Activated T-helper 17 cell treated with anti-CD3 and anti-CD28 coated beads, Interleukin-2, amount 50 U/mL, for 72 hours (primary cell): Measurements from ENCODE around the gene RNF157. TPM values are rescaled to one million over a fixed set of nuclear protein-coding genes. Genes with fewer than 3 reads are reported as not detected.

Experiments used
- ATAC-seq: fragments of 150-1000 bp; cut with Tn5 transposase; replicated peaks from 2 replicates; pipeline ENCODE4 v1.10.0; 2021; ENCODE audit warnings: mild to moderate bottlenecking, moderate library complexity
- H3K27ac Mint-ChIP-seq: one replicate; pipeline ENCODE4 v1.8.0; 2022; ENCODE audit warnings: mixed read lengths
- H3K27me3 Mint-ChIP-seq: one replicate; pipeline ENCODE4 v1.8.0; 2022; ENCODE audit warnings: mixed read lengths
- H3K36me3 Mint-ChIP-seq: one replicate; pipeline ENCODE4 v1.8.0; 2022; ENCODE audit warnings: low read depth, mild to moderate bottlenecking, mixed read lengths
- H3K4me1 Mint-ChIP-seq: one replicate; pipeline ENCODE4 v1.8.0; 2022; ENCODE audit warnings: mixed read lengths
- H3K4me3 Mint-ChIP-seq: one replicate; pipeline ENCODE4 v1.8.0; 2022; ENCODE audit warnings: mild to moderate bottlenecking, mixed read lengths
- H3K9me3 Mint-ChIP-seq: one replicate; pipeline ENCODE4 v1.8.0; 2022; ENCODE audit warnings: mixed read lengths
- total RNA-seq, 2 donors: library from RNA; stranded (reverse); gene quantifications; one replicate each; pipeline ENCODE4 v1.2.3, GENCODE V29; 2022

Gene RNF157
- total RNA-seq, 2 donors from 2014 or later, result 15.5 to 17.4 TPM

GRCh38 chr17:76147211-76148014, 92.9 kb downstream of the RNF157 start:
- Mint-ChIP-seq H3K27ac (peak overlapping the region; percentile 92), H3K27me3 (no peaks in the 10 kb centered on the region), H3K4me1 (peaks cover 32% of the 10 kb centered on the region), H3K36me3 (peaks cover 9% of the 10 kb centered on the region), H3K4me3 (no peak overlapping the region), H3K9me3 (no peaks in the 10 kb centered on the region)
- no peak for ATAC-seq

- Mint-ChIP-seq H3K36me3 (peaks cover 6% of the 10 kb centered on the region), H3K4me3 (peak overlapping the region; percentile 78), H3K27ac (peak overlapping the region; percentile 92), H3K27me3 (no peaks in the 10 kb centered on the region), H3K9me3 (no peaks in the 10 kb centered on the region), H3K4me1 (peaks cover 29% of the 10 kb centered on the region)
- ATAC-seq, result peak; percentile 61
Measured at GRCh38 chr17:76146053-76146851, 94.0 kb downstream of the RNF157 start.

DNA sequence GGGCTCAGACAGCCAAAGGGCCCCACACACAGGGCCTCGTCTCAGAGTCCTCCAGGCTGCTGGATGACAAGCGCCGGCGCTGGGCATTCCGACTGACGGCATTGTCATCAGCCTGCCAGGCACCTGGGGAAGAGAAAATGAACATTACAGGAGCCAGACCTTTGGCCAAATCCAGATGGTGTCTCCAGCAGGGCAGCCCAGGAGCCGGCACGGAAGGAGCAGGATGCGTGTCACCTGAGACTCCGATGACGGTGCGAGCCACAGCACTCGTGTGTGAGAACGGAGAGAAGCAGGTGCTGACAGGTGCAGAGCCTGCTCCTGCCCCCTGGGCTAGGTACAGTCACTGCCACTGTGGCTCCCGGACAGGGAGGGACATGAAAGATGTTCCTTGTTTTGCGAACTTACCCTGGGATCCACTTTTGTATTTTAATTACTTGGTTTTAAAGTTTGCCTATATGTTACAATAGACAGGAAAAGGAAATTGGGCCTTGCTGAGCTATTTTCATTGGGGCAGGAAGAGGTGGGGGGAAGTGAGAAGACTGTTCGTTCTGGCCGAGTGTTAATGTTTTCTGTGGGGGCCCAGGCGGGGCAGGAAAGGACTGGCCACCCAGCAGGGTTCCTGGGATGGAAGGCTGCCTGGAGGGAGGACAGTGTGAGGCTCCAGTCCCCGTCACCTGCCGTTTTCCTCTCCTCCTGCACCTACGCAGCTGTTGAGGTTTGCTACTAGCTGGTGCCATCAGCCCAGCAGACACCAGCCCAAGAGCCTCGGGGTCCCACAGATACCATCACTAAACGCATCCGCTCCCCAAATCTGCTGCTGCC, 94.9 kb downstream of the RNF157 start:
- peaks cover 6% of the 10 kb centered on the region for H3K36me3 Mint-ChIP-seq

DNA sequence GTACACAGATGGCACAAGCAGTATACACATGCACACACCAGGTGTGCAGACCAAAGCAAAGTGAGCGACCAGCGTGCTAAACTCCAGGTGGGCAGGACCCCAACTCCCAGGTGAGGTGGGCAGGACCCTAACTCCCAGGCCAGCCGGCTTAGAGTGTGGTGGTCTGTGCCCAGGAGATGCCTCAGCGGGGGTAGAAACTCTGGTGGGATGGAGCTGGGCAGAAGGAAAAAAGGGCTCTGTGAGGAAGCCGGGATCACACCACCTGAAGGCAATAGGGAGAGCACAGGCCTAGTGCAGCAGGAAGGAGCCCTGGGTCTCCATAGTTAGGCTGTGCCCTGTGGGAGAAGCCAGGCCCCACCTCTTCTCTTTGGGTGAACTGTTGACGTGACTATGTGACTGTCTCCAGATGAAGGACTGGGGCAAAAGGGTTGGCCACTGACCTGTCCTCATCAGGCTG, 97.7 kb downstream of the RNF157 start:
- Mint-ChIP-seq H3K36me3 (no peaks in the 10 kb centered on the region), H3K4me1 (peaks cover 29% of the 10 kb centered on the region), H3K9me3 (no peaks in the 10 kb centered on the region), H3K27ac (peak overlapping the region; percentile 74), H3K27me3 (peaks cover 6% of the 10 kb centered on the region), H3K4me3 (peak overlapping the region; percentile 70)
- ATAC-seq, result no peak

More for the DNA sequence above, 94.9 kb downstream of the RNF157 start:
- Mint-ChIP-seq H3K4me3 (peak overlapping the region; percentile 78), H3K27ac (peak overlapping the region; percentile 92), H3K9me3 (no peaks in the 10 kb centered on the region), H3K27me3 (peaks cover 2% of the 10 kb centered on the region), H3K4me1 (peaks cover 29% of the 10 kb centered on the region)
- ATAC-seq, result peak; percentile 57

GRCh38 chr17:76142039-76142584, 98.2 kb downstream of the RNF157 start:
- Mint-ChIP-seq H3K4me1 (peaks cover 29% of the 10 kb centered on the region), H3K27me3 (peaks cover 6% of the 10 kb centered on the region), H3K36me3 (no peaks in the 10 kb centered on the region), H3K4me3 (peak overlapping the region; percentile 70), H3K27ac (peak overlapping the region; percentile 74), H3K9me3 (no peaks in the 10 kb centered on the region)
- ATAC-seq, result no peak

GRCh38 chr17:76141212-76142038, 98.9 kb downstream of the RNF157 start, which contains the start of gene FOXJ1:
Gene FOXJ1, minus strand, starts transcription at chr17:76141245. Its CDS starts 850 bp downstream, at chr17:76140395.
- H3K27ac Mint-ChIP-seq, result no peak within 1 kb of the TSS
- H3K4me3 Mint-ChIP-seq, result peak within 1 kb of the TSS; percentile 70
- ATAC-seq, result peak; percentile 89
- peaks cover 6% of the 10 kb centered on the region for H3K27me3 Mint-ChIP-seq
- no peaks in the 10 kb centered on the region for H3K9me3 Mint-ChIP-seq
- no peaks in the 10 kb centered on the region for H3K36me3 Mint-ChIP-seq
- peaks cover 29% of the 10 kb centered on the region for H3K4me1 Mint-ChIP-seq

DNA sequence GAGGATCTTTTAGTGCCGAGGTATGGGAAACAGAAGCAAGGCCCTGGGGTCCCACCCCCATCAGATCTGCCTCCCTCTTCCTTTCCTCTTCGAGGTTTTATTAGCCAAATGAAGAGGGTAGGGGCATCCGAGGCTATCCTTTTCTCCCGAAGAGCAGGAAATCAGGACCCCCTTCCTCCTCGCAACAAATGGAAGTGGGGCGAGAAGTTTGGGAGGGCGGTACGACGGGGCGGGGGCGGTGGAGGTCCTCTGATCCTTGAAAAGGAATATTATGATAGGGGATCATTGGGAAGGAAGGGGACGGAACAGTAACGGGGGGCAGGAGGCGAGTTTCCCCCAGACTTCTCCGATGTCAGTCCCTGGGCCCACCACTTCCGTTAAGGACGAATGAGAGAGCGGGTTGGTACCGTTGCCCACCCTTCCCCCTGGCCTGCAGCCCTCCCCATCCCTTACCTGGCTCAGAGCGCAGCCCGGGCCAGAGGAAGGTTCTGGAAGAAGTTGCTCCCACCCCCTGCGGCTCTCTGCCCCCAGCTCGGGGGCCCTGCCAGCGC, 99.6 kb downstream of the RNF157 start:
- no peak overlapping the region for H3K27ac Mint-ChIP-seq
- no peak for ATAC-seq
- no peaks in the 10 kb centered on the region for H3K36me3 Mint-ChIP-seq
- peaks cover 24% of the 10 kb centered on the region for H3K4me1 Mint-ChIP-seq
- H3K4me3 Mint-ChIP-seq, result peak overlapping the region; percentile 70
- no peaks in the 10 kb centered on the region for H3K9me3 Mint-ChIP-seq
- H3K27me3 Mint-ChIP-seq, result peaks cover 6% of the 10 kb centered on the region

GRCh38 chr17:76139801-76140660, 100.3 kb downstream of the RNF157 start:
- peaks cover 17% of the 10 kb centered on the region for H3K4me1 Mint-ChIP-seq
- H3K27ac Mint-ChIP-seq, result no peak overlapping the region
- ATAC-seq, result no peak
- H3K4me3 Mint-ChIP-seq, result peak overlapping the region; percentile 70
- no peaks in the 10 kb centered on the region for H3K9me3 Mint-ChIP-seq
- H3K36me3 Mint-ChIP-seq, result no peaks in the 10 kb centered on the region
- peaks cover 6% of the 10 kb centered on the region for H3K27me3 Mint-ChIP-seq

DNA sequence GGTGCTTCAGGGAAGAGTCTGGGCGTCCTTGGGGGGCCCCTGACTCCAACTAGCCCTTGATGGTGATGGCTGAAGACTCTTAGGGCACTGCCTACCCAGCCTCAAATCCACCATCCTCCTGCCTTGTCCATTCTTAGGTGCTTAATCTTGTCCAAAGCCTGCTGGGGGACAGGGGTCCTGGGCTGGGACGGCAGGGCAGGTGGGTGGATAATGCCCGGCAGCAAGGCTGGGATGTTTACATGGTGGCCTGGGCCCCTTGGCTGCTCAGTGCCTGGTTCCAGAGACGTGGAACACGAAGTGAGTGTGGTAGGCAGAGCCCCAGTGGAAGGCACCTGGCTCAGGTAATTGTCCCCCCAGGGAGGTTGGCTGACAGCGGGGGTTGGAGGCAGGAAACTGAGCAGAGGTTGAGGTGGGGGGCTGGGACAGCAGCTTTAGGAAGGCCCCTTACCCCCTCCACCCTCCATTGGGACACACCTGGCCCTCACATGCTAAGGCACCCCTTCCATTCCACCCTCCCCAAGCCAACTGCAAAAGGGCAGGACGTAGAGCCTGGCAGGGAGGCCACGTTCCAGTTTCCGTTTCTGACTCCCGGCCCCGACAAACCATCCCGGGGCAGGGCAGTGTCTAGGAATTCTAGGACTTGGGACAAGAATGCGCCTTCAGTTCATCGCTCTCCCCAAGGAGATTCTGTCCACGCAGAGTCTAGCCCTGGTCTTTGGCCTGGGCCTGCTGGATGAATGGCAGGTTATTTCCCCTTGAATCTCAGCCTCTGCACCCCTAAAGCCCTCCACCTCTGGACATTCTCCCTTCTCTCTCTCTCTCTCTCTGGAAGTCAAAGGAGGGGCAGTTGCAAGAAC, 101.2 kb downstream of the RNF157 start:
- Mint-ChIP-seq H3K9me3 (no peaks in the 10 kb centered on the region), H3K27me3 (peaks cover 6% of the 10 kb centered on the region), H3K36me3 (no peaks in the 10 kb centered on the region), H3K27ac (no peak overlapping the region), H3K4me1 (peaks cover 13% of the 10 kb centered on the region), H3K4me3 (no peak overlapping the region)
- ATAC-seq, result no peak

DNA sequence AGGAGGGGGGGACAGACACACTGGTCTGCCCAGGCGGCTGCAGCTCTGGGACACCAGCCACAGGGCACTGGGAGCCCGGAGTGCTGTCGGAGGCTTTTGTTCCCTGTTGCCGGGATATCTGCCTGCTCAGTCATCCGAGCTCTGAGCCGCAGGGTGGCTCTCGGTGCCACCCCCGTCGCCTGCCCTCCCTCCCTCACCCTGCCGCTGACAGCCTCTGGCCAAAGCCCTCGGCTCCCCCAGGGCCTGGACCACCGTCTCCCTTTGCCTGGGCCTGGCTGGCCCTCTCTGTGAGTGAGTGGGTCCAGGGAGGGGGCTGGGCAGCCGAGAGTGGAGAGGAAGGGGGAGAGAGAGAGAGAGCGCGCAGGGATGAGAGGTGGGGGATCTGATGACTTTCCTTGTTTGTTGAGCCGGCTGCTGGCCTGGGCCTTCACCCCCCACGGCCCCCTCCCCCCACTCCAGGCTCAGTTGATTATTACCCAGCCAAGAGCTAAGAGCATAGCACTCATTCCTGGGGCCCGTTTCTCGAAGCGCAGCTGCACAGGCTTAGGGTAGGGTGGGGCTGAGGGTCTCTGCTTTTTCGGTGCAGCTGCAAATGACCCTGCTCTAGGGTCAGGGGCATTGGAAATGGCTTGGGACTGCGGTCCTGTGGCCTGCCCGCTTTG, 101.9 kb downstream of the RNF157 start:
- Mint-ChIP-seq H3K36me3 (no peaks in the 10 kb centered on the region), H3K9me3 (no peaks in the 10 kb centered on the region), H3K4me1 (peaks cover 11% of the 10 kb centered on the region), H3K27ac (no peak overlapping the region), H3K27me3 (peaks cover 6% of the 10 kb centered on the region), H3K4me3 (no peak overlapping the region)
- ATAC-seq, result no peak
